Activated CD4-positive, CD25-positive, alpha-beta regulatory T cell treated with anti-CD3 and anti-CD28 coated beads, Interleukin-2, amount 50 U/mL, for 24 hours (primary cell): ENCODE results near the gene ERVH48-1.
"Not testable (repeated sequence)": the region's sequence is repeated elsewhere in the genome, so short reads cannot be mapped to it uniquely, and the experiment has no call there.

Source experiments
- ATAC-seq, 2 donors: fragments of 150-1000 bp; cut with Tn5 transposase; one replicate each; pipeline ENCODE4 v1.10.0; 2021; ENCODE audit warnings: mild to moderate bottlenecking in 1 of 2, moderate library complexity in 1 of 2

The ERVH48-1 gene

DNA sequence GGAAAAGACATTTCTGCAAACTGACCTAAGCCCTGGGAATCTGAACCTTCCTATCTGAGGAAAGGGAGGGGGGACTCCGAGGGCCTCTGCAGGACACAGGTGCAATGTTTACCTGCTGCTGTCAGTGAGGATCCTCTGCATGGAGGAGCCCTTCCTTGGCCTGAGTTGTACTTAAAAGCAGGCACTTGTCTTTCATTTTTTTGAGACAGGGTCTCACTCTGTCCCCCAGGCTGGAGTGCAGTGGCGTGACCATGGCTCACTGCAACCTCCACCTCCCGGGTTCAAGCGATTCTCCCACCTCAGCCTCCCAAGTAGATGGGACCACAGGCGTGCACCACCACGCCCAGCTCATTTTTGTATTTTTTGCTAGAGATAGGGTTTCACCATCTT, 13.2 kb upstream of the ERVH48-1 start:
- ATAC-seq: not testable (repeated sequence)

DNA sequence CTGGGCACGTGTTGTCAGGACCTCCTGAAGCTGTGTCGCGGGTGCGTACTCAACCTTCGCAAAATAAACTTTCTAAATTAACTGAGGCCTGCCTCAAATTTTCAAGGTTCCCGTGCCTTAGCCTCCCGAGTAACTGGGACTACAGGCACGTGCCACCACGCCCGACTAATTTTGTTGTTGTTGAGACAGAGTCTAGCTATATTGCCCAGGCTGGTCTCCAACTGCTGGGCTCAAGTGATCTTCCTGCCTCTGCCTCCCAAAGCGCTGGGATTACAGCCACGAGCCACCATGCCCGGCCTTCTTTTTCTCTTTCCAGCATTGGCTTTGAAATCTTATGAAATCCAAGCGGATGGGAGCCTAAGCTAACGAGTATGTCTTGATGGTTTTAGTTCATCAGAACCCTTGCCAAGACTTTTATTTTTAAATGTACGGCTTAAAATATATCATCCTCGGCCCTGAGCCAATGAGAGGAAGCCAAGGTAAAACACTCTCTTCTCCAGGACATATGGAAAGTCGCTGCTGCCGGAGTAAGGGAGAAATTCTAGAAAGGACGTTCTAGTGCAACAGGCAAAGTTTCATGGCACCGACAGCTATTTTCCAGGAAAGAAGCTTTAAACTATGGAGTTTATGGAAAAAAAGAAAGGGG, 12.7 kb upstream of the ERVH48-1 start:
- ATAC-seq: no peak

DNA sequence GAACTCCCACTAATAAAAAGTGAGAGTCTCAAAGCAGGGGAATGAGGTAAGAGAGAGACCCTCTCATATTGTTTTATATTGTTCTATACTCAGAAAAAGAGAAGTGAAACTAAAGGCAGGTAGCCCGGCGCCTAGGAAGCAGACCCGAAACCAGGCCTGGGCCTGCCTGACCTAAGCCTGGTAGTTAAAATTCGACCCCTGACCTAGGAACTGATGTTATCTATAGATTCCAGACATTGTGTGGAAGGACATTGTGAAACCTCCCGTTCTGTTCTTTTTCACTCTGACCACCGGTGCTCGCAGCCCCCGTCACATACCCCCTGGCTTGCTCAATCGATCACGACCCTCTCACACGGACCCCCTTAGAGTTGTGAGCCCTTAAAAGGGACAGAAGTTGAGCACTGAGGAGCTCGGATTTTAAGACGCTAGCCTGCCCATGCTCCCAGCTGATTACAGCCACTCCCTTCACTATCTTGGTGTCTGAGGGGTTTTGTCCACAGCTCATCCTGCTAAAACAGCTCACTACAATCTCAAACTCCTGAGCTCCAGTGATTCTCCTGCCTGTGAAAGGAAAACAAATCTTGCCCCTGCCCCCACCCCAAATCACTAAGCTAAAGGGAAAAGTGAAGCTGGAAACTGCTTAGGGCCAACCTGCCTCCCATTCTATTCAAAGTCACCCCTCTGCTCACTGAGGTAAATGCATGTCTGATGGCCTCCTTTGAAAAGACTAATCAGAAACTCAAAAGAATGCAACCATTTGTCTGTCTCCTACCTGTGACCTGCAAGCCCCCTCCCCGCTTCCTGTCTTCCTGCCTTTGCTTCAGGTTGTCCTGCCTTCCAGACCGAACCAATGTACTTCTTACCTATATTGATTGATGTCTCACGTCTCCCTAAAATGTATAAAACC, 11.9 kb upstream of the ERVH48-1 start:
- ATAC-seq: not testable (repeated sequence)

GRCh38 chr21:42936360-42936759, 10.9 kb upstream of the ERVH48-1 start:
- not testable (repeated sequence) for ATAC-seq

- ATAC-seq: not testable (repeated sequence)
These were observed 8.5 kb upstream of the ERVH48-1 start for GRCh38 chr21:42933973-42934372.

DNA sequence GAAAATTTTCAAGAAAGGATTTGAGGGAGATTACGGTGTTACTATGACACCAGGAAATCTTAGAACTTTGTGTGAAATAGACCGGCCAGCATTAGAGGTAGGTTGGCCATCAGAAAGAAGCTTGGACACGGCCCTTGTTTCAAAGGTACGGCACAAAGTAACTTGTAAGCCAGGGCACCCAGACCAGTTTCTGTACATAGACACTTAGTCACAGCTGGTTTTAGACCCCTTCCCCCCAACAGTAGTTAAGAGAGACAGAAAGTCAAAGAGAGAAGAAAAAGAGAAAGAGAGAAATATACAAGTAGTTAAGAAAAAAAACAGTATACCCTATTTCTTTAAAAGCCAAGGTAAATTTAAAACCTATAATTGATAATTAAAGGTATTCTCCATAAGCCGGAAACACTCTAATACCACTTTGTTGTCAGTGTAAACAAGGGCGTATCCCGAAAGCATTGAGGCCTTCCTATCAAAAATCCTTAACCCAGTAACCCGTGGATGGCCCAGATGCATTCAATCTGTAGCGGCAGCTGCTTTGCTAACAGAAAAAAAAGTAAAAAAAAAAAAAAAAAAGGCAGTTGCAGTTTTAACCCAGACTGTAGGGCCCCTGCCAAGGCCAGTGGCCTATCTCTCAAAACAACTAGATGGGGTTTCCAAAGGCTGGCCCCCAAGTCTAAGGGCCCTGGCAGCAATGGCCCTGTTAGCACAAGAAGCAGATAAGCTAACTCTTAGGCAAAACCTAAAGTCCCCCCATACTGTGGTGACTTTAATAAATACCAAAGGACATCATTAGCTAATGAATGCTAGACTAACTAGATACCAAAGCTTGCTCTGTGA, 7.9 kb upstream of the ERVH48-1 start:
- not testable (repeated sequence) for ATAC-seq

DNA sequence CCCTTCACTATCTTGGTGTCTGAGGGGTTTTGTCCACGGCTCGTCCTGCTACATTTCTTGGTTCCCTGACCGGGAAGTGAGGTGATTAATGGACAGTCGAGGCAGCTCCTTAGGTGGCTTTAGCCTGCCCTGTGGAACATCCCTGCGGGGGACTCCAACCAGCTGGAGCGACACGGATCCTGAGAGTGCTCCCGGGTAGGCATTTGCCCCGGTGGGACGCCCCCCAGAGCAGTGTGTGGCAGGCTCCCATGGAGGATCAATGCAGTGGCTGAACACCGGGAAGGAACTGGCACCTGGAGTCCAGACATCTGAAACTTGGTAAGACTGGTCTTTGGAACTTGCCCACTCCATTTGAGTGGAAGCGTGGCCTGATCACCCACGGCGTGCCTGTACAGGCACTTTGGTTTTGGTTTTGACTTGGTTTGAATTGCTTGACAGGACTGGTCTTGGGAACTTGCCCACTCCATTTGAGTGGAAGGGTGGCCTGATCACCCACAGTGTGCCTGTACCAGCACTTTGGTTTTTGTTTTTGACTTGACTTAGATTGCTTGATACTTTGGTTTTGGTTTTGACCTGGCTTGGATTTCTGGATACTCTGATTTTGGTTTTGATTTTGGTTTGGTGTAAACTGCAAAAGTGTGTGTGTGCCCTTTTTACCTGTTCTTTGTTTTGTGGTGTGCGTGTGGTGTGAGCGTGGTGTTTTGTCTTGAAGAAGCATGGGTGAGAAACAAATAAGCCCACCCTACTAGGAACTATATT, 7.1 kb upstream of the ERVH48-1 start:
- not testable (repeated sequence) for ATAC-seq

- no peak for ATAC-seq
These were observed 6.3 kb upstream of the ERVH48-1 start for GRCh38 chr21:42931560-42932235.

- ATAC-seq: no peak
These were observed 4.5 kb upstream of the ERVH48-1 start for GRCh38 chr21:42929969-42930368.

DNA sequence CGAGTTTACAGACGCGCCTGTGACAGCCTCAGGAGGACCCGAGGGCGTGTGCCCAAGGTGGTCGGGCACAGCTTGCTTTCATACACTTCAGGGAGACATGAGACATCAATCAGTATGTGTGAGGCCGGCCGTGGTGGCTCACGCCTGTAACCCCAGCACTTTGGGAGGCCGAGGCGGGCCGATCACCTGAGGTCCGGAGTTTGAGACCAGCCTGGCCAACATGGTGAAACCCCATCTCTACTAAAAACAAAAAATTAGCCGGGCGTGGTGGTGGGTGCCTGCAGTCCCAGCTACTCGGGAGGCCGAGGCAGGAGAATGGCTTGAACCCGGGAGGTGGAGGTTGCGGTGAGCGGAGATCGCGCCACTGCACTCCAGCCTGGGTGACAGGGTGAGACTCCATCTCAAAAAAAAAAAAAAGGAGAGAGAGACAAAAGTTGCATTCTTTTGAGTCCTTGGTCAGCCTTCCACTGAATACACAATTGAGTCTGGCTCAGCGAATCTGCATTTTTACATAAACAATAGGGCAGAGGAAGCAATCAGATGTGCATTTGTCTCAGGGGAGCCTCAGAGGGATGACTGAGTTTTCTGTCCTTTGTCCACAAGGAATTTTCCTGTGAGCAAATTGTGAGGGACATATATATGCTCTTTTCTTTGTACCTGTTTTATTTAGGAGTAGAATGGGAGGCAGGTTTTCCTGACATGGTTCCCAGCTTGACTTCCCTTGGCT, 2.2 kb upstream of the ERVH48-1 start:
- ATAC-seq: not testable (repeated sequence)

GRCh38 chr21:42924433-42924751, 1.0 kb downstream of the ERVH48-1 start:
- ATAC-seq: no peak

DNA sequence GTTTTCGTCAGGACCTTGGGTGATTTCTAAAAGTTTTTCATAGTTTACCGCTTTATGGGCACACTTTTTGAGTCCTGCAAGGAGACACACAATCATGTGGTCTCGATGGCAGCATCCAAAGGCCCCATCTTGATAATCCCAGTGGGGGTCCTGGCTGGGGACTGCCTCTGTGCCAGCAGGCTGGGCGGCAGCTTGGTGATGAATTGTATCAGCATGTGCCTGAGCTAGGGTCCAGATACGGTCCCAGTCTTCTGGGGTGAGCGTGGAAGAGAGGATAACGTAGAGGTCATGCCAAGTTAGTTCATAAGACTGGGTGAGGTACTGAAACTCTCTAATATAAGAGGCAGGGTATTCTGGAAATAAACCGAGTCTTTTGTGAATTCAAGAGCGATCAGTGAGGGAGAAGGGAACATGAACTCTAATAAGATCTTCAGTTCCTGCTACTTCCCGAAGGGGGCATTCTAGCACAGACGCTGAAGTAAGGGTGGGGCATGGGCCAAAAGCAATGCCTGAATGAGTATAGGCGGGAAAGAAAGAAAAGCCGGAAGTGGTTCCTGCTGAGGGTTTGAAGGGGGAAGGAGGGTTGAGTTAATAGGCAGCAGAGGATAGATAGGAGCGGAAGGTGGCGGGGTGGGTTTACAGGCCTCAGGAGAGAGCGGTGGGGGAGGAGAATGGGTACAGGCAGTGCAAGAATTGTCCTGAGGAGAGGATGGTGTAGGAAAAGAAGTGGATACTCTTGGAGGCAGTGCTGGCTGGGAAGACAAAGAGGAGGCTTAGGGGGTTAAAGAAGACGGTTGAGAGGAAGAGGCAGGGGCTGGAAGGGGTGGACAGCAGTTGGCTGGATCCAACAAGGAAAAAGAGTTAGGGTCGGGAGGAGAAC, 1.6 kb downstream of the ERVH48-1 start:
- ATAC-seq: peak; percentile 95 to 98

- ATAC-seq: no peak
These were observed 2.5 kb downstream of the ERVH48-1 start for GRCh38 chr21:42922918-42923317.

- no peak for ATAC-seq
These were observed 3.5 kb downstream of the ERVH48-1 start for GRCh38 chr21:42921927-42922326.

DNA sequence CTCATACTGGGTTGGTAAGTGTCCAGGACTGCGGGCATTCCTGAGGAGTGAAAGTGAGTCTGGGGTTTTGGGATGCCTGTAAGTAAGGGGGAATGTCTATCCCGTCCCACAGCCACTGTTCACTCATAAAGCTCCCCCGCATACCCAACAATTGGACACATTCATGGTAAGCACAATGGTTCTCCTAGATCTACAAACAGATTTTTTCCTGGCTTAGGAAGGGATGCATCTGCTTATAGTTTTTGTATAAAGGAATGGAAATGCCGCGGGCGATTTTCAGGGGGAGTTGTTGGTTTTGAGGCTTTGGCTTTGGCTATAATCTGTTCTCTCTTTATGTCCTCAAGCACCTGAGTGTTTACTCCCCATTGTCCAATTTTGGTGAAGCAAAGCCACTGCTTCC, 7.1 kb downstream of the ERVH48-1 start:
- no peak for ATAC-seq

GRCh38 chr21:42913476-42913875, 12.0 kb downstream of the ERVH48-1 start:
- no peak for ATAC-seq

DNA sequence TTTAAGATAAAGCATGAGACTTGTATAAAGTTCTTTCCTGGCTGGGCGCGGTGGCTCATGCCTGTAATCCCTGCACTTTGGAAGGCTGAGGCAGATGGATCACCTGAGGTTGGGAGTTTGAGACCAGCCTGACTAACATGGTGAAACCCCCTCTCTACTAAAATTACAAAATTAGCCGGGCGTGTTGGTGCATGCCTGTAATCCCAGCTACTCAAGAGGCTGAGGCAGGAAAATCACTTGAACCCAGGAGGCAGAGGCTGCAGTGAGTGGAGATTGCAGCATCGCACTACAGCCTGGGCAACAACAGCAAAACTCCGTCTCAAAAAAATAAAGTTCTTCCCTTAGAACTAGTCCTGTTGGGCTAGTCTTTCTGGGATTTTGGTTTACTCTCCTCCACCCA, 13.5 kb downstream of the ERVH48-1 start:
- ATAC-seq: not testable (repeated sequence)

GRCh38 chr21:42908484-42908883, 16.9 kb downstream of the ERVH48-1 start:
- ATAC-seq: not testable (repeated sequence)

GRCh38 chr21:42906233-42906632, 19.2 kb downstream of the ERVH48-1 start:
- ATAC-seq: no peak

GRCh38 chr21:42905195-42905594, 20.2 kb downstream of the ERVH48-1 start:
- no peak for ATAC-seq
